ENCODE results near the gene PACS1.

Gene PACS1

GRCh38 chr11:66143996-66144678 is 74.1 kb downstream of the PACS1 start:
- intact Hi-C loops (cut with DNase I; ENCODE audit: low total_unique reads), result no loop called here
- H3K27me3 ChIP-seq, result no peaks in the 10 kb centered on the region
- no peak overlapping the region for H3K4me3 ChIP-seq
- no peak overlapping the region for H3K27ac ChIP-seq
- H3K4me1 ChIP-seq, result no peaks in the 10 kb centered on the region
- H3K9me3 ChIP-seq, result no peaks in the 10 kb centered on the region
- no peaks in the 10 kb centered on the region for H3K36me3 ChIP-seq
- DNase-seq, result no peak
- TF ChIP-seq CTCF (IDR thresholded peaks at IDR 0.05), result no peak

- intact Hi-C loops (cut with DNase I; ENCODE audit: low total_unique reads), result no loop called here
- DNase-seq, result no peak
- H3K4me3 ChIP-seq, result no peak overlapping the region
- no peak overlapping the region for H3K27ac ChIP-seq
- no peaks in the 10 kb centered on the region for H3K4me1 ChIP-seq
- TF ChIP-seq CTCF (IDR thresholded peaks at IDR 0.05), result no peak
- H3K9me3 ChIP-seq, result no peaks in the 10 kb centered on the region
- no peaks in the 10 kb centered on the region for H3K27me3 ChIP-seq
- no peaks in the 10 kb centered on the region for H3K36me3 ChIP-seq
Observed at GRCh38 chr11:66146074-66146473, 76.0 kb downstream of the PACS1 start.

- TF ChIP-seq CTCF (IDR thresholded peaks at IDR 0.05), result no peak
- H3K36me3 ChIP-seq, result no peaks in the 10 kb centered on the region
- no peaks in the 10 kb centered on the region for H3K9me3 ChIP-seq
- DNase-seq, result no peak
- H3K27me3 ChIP-seq, result no peaks in the 10 kb centered on the region
- intact Hi-C loops (cut with DNase I; ENCODE audit: low total_unique reads), result no loop called here
- no peaks in the 10 kb centered on the region for H3K4me1 ChIP-seq
- no peak overlapping the region for H3K4me3 ChIP-seq
- no peak overlapping the region for H3K27ac ChIP-seq
Observed at GRCh38 chr11:66146940-66147339, 76.9 kb downstream of the PACS1 start.

- intact Hi-C loops (cut with DNase I; ENCODE audit: low total_unique reads), result no loop called here
- no peaks in the 10 kb centered on the region for H3K27me3 ChIP-seq
- H3K36me3 ChIP-seq, result no peaks in the 10 kb centered on the region
- no peak overlapping the region for H3K4me3 ChIP-seq
- DNase-seq, result no peak
- no peak for TF ChIP-seq CTCF (IDR thresholded peaks at IDR 0.05)
- no peaks in the 10 kb centered on the region for H3K9me3 ChIP-seq
- H3K27ac ChIP-seq, result no peak overlapping the region
- no peaks in the 10 kb centered on the region for H3K4me1 ChIP-seq
Observed at GRCh38 chr11:66150140-66150539, 80.1 kb downstream of the PACS1 start.

GRCh38 chr11:66150725-66151124 is 80.7 kb downstream of the PACS1 start:
- no peak for TF ChIP-seq CTCF (IDR thresholded peaks at IDR 0.05)
- Histone ChIP-seq H3K9me3 (no peaks in the 10 kb centered on the region), H3K4me1 (no peaks in the 10 kb centered on the region), H3K36me3 (no peaks in the 10 kb centered on the region), H3K27me3 (no peaks in the 10 kb centered on the region), H3K27ac (no peak overlapping the region), H3K4me3 (no peak overlapping the region)
- no peak for DNase-seq
- intact Hi-C loops (cut with DNase I; ENCODE audit: low total_unique reads), result no loop called here

GRCh38 chr11:66151273-66151672 is 81.2 kb downstream of the PACS1 start:
- Histone ChIP-seq H3K4me1 (no peaks in the 10 kb centered on the region), H3K27ac (no peak overlapping the region), H3K4me3 (no peak overlapping the region), H3K9me3 (no peaks in the 10 kb centered on the region), H3K27me3 (no peaks in the 10 kb centered on the region), H3K36me3 (no peaks in the 10 kb centered on the region)
- no peak for DNase-seq
- intact Hi-C loops (cut with DNase I; ENCODE audit: low total_unique reads), result no loop called here
- no peak for TF ChIP-seq CTCF (IDR thresholded peaks at IDR 0.05)
